ENCODE measurements around the gene ZNF385D.

DNA sequence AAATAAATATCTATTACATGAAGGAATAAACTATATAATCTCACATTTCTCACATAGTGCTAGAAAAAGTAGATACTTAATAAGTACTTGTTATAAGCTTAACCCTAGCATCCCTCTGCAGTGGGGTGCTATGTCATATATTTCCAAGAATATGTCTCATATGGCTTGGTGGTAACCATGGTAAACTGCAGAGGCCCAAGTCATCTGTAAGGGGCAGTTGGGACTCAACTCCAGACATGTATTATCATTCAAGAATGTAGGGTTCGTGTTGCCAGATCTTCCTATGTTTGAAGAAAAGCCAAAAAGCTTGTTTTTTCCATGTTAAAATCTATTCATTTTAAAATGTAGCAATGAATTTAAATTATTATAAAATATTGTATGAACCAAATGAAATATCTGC, 46.2 kb downstream of the ZNF385D start:
- TF ChIP-seq POLR2AphosphoS5 (IDR thresholded peaks at IDR 0.05) (no peak), POLR2A (IDR thresholded peaks at IDR 0.05) (no peak), CTCF (IDR thresholded peaks at IDR 0.05) (no peak)
